Adipose tissue (tissue), 3 donors: ENCODE measurements around the gene PLPPR4. TPM values are rescaled to one million over a fixed set of nuclear protein-coding genes. Genes with fewer than 3 reads are reported as not detected.

Experiments used
- H3K27ac ChIP-seq: one replicate; pipeline ENCODE4 v1.5.1; 2013; ENCODE audit warnings: low read depth, low read length
- WGBS, 3 donors: extraction: QIAGEN DNeasy Blood & Tissue Kit; methylation state at CpG; one replicate each; pipeline ENCODE4 v1.1.7; 2013; 5-methylcytosine and 5-hydroxymethylcytosine counted together
- polyA plus RNA-seq, 3 donors: library from polyadenylated mRNA; stranded (reverse); fragments of 200-250 nt; gene quantifications; one replicate each; pipeline ENCODE4 v1.2.3, GENCODE V29; 2013
- donor health status: healthy with polysubstance abuse.
- donor health status: Bipolar disorder and iron deficiency.
- donor health status: healthy.

Gene PLPPR4, protein sequence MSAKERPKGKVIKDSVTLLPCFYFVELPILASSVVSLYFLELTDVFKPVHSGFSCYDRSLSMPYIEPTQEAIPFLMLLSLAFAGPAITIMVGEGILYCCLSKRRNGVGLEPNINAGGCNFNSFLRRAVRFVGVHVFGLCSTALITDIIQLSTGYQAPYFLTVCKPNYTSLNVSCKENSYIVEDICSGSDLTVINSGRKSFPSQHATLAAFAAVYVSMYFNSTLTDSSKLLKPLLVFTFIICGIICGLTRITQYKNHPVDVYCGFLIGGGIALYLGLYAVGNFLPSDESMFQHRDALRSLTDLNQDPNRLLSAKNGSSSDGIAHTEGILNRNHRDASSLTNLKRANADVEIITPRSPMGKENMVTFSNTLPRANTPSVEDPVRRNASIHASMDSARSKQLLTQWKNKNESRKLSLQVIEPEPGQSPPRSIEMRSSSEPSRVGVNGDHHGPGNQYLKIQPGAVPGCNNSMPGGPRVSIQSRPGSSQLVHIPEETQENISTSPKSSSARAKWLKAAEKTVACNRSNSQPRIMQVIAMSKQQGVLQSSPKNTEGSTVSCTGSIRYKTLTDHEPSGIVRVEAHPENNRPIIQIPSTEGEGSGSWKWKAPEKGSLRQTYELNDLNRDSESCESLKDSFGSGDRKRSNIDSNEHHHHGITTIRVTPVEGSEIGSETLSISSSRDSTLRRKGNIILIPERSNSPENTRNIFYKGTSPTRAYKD
- polyA plus RNA-seq, result 1 to 10 TPM in 1 of 3 donors, under 1 TPM in 2; 0.22 to 1.0 (median 0.28) TPM

DNA sequence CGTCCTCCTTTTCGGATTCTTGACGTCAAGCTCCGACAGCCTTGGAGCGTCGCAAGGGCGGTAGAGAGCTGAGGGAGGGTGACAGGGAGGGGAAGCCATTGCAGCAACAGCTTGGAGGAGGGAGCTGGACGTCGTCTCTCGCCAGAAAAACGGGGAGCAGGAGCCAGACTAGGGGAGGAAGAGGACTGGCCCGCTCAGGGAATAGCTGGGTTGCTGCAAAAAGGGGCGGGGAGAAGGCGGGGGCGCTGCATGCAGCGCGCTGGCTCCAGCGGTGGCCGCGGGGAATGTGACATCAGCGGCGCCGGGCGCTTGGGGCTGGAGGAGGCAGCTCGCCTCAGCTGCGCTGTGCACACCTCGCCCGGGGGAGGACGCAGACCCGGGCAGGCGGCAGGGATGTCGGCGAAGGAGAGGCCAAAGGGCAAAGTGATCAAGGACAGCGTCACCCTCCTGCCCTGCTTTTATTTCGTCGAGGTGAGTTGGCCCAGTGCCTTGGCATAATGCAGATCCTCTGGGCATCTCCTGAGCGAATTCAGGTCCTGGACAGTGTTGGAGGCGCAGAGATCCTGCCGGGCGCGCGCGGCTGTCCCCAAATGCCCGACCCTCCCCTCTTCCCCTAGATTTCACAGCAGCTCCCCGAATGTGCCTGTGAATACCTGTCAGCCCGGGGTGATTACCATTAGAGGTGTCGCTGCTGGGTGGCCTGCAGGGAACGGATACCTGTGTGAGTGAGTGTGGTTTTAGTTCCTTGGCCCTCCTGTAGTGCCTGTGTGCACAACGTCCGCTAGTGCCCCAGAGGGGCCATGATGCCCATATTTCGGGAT is at the start of gene PLPPR4:
TSS of gene PLPPR4 (plus strand) at position 292 of the 821 bp plus-strand sequence. CDS start at position 394, 102 bp downstream.
- no peak within 1 kb of the TSS for H3K27ac ChIP-seq
- WGBS, 3 donors, result 2 to 3% (median 3%) methylated on average over 51 of the region's 51 CpGs

DNA sequence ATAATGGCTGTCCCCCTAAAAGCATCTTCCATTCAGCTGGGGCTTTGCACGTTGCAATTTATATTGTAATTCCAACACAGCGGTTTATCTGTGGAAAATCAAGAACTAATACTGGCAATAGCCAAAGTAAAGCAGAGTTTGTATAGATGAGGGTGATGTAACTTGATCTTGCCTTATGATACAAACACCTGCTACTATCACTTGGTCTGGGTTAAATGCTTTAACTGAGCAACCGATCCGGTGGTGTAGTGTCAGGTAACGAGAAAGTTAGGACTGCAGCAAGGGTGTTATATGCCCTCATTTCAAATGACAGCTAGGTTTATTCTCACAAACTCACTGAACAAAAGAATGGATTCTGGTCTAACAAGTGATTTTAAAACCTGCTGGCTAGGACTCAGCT is 47.3 kb upstream of the PLPPR4 start:
- no peak overlapping the region for H3K27ac ChIP-seq
- WGBS, 3 donors, result 49 to 82% (median 72%) methylated on average over 5 of the region's 5 CpGs

DNA sequence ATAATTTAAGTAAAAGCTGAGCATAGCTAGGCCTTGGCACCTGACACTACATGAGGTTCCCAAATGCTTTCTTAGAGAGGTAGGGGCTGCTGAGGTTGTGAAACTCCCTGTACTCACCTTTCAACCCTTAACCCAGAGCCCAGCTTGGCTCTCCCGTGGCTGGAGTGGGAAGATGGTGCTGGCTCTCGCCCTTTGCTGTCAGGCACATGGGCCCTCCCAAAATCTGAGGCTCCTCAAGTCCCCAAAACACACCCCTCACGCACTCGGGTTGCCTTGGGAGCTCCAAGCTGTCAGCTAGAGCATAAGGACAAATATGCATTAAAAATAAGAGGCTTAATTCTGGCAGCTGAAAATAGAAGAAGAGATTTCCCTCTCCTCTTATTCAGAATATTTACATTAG is 46.7 kb upstream of the PLPPR4 start:
- H3K27ac ChIP-seq, result no peak overlapping the region
- 36 to 52% (median 45%) methylated on average over 4 of the region's 4 CpGs for WGBS, 3 donors

DNA sequence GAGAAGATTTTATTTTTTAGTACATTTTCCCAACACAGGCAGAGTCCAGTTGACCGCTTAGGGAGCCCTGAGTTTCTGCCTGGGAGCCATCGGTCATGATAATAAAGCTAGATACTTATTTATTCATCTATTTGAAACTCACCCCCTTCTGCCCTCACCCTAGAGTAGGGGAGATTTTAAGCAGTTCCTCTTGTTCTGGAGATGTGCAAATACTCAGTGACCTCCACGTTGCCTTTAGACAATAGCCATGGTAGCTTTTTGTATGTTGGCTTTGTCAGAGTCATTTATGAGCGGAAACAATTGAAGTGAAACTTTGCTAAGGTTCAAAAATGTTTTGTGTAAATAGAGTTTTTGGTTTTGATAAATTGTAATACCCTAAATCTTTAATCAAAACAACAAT is 45.7 kb upstream of the PLPPR4 start:
- WGBS, 3 donors, result 75 to 88% (median 83%) methylated on average over 4 of the region's 4 CpGs
- H3K27ac ChIP-seq, result no peak overlapping the region

DNA sequence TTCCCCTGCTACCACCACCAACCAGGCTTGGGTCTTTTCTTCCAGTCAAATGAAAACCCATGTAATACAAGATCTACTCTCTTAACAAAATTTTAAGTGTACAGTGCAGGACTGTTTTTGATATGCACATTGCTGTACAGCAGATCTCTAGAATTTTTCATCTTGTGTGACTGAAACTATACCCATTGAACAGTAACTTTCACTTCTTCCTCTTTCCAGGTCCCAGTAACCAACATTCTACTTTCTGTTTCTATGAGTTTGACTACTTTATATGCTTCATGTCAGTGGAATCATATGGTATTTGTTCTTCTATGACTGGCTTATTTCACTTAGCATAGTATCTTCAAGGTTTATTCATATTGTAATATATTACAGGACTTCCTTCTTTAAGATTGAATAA is 45.3 kb upstream of the PLPPR4 start:
- H3K27ac ChIP-seq, result no peak overlapping the region

DNA sequence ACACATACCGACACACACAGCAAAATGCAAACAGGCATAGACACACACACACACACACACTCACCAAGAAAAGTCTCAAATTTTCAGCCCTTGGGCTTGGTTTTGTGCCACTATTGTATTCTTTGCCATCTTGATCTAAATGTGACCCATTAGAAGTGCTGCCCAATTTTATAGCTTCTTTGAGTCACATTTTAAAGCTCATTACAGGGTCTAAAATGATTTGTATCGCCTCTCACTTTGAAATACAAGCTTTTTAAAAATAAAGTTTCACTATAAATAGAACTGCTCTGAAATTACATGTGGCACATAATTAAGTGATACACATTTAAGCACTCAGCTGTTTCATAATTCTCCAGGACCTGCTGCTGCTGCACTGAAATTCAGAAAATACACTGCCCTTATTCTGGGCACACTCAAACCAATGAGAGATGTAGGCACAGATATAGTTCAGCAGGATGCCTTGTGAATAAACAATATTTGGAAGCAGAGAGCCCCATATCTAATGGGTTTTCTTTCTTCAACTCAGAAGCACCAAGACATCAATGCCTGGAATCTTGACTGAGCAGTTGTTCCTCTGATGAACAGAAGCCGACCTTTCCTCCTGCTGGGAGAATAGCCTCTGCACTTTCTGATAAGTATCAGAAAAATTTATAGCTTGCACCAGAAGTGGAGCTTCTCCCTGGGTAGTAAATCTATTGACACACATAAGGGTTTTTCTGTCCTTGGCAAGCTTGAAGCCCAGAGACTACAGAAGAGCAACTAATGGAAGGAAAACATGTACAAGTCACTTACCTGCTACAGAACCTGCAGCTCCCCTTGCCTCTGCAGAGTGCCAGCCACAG is 37.0 kb upstream of the PLPPR4 start:
- no peak overlapping the region for H3K27ac ChIP-seq
- 59 to 72% (median 70%) methylated on average over 3 of the region's 3 CpGs for WGBS, 3 donors

DNA sequence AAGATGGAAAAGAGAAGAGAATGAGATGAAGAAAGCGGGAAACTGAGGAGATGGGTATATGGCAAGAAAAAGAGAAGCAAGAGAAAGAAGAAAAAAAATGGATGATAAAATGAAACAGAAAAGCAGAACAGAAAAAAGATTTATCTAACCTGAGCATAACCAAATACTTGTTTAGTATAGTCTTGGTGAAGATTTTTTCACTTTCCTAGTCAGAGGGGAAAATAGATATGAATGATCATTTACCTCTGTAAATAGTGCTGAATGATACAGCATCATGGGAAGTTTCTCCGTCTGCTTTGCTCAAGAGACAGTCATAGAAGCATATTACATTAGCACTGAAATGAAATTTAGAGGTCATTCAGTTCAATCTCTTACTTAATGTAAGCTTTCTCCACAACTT is 36.1 kb upstream of the PLPPR4 start:
- H3K27ac ChIP-seq, result no peak overlapping the region
- WGBS, 3 donors, result 62 to 83% (median 68%) methylated on average over 1 of the region's 2 CpGs

DNA sequence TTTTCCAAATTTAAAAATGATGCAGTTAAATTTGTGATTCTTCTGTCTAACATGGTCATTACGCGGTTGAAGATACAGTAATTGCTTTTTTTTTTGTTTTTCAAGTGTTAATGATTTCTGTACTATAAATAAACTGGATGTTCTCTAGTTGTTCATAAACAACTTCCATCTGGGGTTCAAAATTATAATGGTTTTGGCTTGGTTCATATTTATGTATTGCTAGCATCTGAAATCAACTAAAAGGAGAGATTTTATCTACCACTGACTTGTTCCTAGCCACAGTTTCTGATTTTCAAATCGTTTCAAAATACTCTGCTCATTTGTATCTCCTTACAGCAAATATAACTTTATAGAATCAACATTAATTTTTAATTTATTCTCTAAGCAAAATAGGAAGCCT is 35.2 kb upstream of the PLPPR4 start:
- 71 to 88% (median 78%) methylated on average over 3 of the region's 3 CpGs for WGBS, 3 donors
- no peak overlapping the region for H3K27ac ChIP-seq

DNA sequence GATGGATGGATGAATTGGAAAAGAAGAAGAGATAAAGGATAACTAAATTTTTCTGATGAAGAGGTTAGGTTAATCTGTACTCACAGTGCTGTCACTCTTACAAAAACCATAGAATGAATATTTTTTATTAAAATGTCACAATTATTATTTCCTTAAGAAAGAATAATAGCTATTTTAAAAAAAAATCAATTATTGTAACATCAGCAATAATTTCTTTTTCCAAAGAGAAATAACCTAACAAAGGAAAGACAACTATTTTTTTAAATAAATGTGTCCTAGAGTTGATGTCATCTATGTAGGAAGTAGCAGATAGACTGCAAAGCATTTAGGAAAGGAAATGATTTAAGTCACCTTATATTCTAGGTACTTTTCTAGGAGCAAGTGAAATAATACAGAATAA is 33.6 kb upstream of the PLPPR4 start:
- H3K27ac ChIP-seq, result no peak overlapping the region

DNA sequence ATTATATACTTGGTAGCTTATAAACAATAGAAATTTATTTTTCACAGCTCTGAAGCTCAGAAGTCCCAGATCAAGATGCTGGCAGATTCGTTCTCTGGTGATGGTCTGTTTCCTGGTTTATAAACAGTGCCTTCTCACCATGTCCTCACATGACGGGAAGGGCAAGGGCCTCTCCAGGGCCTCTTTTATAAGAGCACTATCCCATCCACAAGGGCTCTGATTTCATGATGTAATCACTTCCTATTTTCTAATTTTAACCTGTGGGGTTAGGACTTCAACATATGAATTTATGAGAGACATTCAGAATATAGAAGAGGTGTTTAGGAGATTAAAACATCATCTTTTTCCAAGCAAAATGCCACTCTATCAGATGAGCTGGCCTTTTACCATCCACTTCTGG is 32.1 kb upstream of the PLPPR4 start:
- H3K27ac ChIP-seq, result no peak overlapping the region
- 44 to 66% (median 57%) methylated on average over 2 of the region's 2 CpGs for WGBS, 3 donors

DNA sequence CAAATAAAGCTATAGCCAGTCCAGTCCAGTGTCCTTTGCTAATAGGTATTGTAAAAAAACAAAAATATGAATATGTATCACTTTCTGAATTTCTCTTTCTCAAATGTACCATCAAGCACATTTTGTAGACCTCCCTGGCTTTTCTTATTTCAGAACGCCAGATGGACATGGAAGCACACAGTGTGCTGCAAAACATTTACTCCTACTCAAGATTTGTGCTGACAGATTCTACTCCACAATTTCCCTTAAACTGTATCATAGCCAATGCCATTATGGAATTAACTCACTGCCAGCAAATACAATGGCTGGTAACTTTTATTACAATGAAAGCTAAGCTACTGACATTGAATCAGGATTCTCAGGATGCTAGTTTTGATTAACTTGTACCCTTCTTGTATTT is 30.8 kb upstream of the PLPPR4 start:
- 65 to 93% (median 89%) methylated on average over 1 of the region's 1 CpG for WGBS, 3 donors
- H3K27ac ChIP-seq, result no peak overlapping the region

DNA sequence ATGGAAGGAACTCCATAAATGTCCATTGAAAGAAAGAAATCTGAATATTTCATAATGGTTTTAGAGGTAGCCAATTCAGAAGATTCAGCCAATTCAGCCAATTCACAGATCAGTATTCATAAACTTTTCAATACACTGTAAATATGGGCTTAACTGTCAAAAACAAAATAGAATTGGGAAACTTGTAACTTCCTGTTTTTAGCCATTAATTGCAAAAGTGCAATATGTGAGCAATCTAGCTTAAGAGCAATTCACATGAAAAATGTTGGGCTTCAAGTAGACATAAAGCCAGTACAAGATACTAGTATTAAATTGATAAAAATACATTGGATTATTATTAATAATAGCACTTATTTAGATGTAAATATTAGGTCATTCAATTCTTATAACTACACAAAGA is 27.5 kb upstream of the PLPPR4 start:
- no peak overlapping the region for H3K27ac ChIP-seq

DNA sequence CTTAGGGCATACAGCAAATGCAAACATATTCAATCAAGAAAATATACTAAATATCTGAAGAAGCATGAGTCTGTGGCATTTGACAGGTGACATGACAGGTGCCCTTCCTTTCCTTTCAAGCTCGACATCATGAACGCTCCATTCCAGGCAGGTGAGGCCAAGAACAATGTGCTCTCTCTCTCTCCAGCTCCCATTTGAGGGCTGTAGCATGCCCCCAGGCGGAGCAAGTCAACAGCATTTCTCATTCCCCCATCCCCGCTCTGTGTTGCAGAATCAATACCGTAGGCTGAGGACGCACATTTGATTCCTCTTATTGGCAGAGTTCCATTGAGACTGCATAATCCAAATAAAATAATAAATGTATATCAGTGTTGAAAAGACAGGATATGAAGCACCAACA is 24.6 kb upstream of the PLPPR4 start:
- 48 to 90% (median 87%) methylated on average over 6 of the region's 6 CpGs for WGBS, 3 donors
- no peak overlapping the region for H3K27ac ChIP-seq

DNA sequence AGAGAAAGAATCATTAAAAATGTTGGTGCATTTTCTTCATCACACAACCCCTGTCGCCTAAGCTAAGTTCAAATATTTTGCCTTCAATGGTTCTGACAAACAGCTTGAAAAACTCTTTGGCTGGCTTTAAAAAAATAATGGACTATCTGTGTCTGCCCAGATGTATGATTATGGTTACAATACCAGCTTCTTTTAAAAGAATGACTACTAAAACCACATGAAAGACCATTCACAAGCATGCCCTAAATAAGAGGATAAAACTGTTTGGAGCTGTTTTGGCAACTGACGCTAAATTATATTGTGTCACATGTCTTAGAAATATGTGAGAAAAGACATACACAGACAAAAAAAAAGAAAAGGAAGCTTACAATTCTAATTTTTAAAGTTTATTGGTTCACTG is 23.7 kb upstream of the PLPPR4 start:
- 81 to 93% (median 84%) methylated on average over 2 of the region's 2 CpGs for WGBS, 3 donors

DNA sequence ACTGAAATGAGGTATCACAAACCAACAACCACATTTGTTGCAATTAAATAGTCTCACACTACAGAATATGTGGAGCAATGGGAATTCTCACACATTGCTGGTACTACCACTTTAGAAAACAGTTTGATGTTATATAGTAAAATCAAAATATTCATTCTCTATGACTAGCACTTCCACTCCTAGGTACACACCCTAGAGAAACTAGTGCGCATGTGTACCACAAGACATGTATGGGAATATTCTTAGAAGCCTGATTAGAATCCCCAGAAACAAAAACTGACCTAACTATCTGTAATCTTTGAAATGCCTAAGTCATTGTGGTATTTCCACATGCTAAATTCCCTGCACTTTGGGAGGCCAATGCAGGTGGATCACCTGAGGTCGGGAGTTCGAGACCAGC is 18.1 kb upstream of the PLPPR4 start:
- WGBS, 3 donors, result 93 to 97% (median 94%) methylated on average over 3 of the region's 3 CpGs
- no peak overlapping the region for H3K27ac ChIP-seq

More for the DNA sequence above, 23.7 kb upstream of the PLPPR4 start:
- no peak overlapping the region for H3K27ac ChIP-seq

DNA sequence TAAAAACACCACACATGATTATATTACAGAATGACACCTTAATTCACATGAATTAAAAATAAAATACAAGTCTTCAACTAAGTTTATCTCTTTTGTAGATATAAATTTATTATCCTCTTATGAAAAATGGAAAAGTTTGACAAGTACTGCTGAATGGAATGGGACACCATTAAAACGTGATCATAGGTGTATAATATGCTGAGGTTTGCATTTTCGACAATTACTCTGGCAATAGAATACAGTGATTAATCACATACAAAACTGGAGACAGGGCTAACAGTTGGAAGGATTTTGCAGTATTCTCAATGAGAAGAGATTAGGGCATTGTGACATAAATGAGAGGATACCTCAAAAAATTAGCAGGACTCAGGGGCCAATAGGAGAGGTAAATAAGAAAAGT is 17.1 kb upstream of the PLPPR4 start:
- 73 to 86% (median 78%) methylated on average over 2 of the region's 2 CpGs for WGBS, 3 donors
- no peak overlapping the region for H3K27ac ChIP-seq

DNA sequence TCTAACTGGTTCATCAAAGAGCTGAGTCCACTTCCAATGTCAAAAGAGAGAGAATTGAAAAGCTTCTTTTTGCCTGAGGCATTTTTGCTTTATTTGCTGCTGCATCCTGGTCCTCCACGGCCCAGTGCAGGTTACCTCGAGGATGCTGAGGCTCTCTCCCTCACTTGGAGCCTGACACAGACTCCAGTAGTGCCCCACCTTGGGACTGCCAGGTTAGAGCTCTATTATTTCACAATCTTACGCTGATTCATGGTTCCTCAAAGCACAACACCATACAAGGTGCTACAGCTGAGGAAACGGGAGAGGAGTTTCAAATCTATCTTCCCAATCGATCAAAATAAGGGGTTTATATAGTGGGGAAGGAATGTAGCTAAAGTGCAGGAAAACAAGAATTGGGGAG is 13.6 kb upstream of the PLPPR4 start:
- H3K27ac ChIP-seq, result no peak overlapping the region
- WGBS, 3 donors, result 53 to 82% (median 77%) methylated on average over 5 of the region's 5 CpGs

DNA sequence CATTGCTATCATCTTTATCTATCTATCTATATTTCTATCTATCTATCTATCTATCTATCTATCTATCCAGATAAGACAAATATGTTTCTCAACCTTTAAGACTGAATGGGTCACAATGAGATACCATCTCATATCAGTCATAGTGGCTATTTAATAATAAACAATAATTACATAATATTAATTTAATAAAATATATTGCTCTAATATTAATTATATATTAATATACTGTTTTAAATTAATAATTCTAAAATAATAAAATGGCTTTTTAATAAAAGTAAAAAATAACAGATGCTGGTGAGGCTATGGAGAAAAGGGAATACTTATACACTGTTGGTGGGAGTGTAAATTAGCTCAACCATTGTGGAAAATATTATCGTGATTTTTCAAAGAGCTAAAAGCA is 13.0 kb upstream of the PLPPR4 start:
- no peak overlapping the region for H3K27ac ChIP-seq
- 84 to 94% (median 89%) methylated on average over 1 of the region's 1 CpG for WGBS, 3 donors
